ENCODE measurements around the gene PTPRD.

GRCh38 chr9:8874482-8874881, 1738.3 kb downstream of the PTPRD start:
- TF ChIP-seq POLR2AphosphoS5 (IDR thresholded peaks at IDR 0.05; ENCODE audit: low read depth, low read length) (no peak), POLR2A (IDR thresholded peaks at IDR 0.05; ENCODE audit: low read depth, low read length) (no peak)

All from GM12892 (cell line).